ENCODE data around the gene ARHGAP45.
A peak's percentile ranks its signal among the peaks of the same experiment; 100 is the strongest.

Gene ARHGAP45

GRCh38 chr19:1054102-1055027 lies 12.6 kb upstream of the ARHGAP45 start:
- no peak for DNase-seq

GRCh38 chr19:1055028-1055425 lies 11.9 kb upstream of the ARHGAP45 start:
- no peak for DNase-seq

- DNase-seq = no peak
Observed at GRCh38 chr19:1055886-1056620, 10.9 kb upstream of the ARHGAP45 start.

GRCh38 chr19:1057176-1057855 lies 9.7 kb upstream of the ARHGAP45 start:
- peak in 1 of 2 experiments; percentile 76 for DNase-seq

GRCh38 chr19:1058112-1058511 lies 8.9 kb upstream of the ARHGAP45 start:
- no peak for DNase-seq

- no peak for DNase-seq
Observed at GRCh38 chr19:1060689-1061088, 6.3 kb upstream of the ARHGAP45 start.

- no peak for DNase-seq
Observed at GRCh38 chr19:1061987-1062386, 5.0 kb upstream of the ARHGAP45 start.

GRCh38 chr19:1062387-1063029 lies 4.5 kb upstream of the ARHGAP45 start:
- no peak for DNase-seq

GRCh38 chr19:1063030-1063908 lies 3.7 kb upstream of the ARHGAP45 start:
- no peak for DNase-seq

GRCh38 chr19:1063909-1064660 lies 2.9 kb upstream of the ARHGAP45 start:
- DNase-seq = no peak

- DNase-seq = peak; percentile 43 to 58
Observed at GRCh38 chr19:1064661-1065605, 2.0 kb upstream of the ARHGAP45 start.

GRCh38 chr19:1065606-1066109 lies 1.3 kb upstream of the ARHGAP45 start:
- DNase-seq = peak; percentile 33 to 67

- peak in 1 of 2 experiments; percentile 57 for DNase-seq
Observed at GRCh38 chr19:1066251-1066747, 668 bp upstream of the ARHGAP45 start.

- DNase-seq = no peak
Observed at GRCh38 chr19:1067341-1067957, 482 bp downstream of the ARHGAP45 start.

- no peak for DNase-seq
Observed at GRCh38 chr19:1068009-1069001, 1.3 kb downstream of the ARHGAP45 start.

- DNase-seq = no peak
Observed at GRCh38 chr19:1069009-1069779, 2.2 kb downstream of the ARHGAP45 start.

- no peak for DNase-seq
Observed at GRCh38 chr19:1070576-1070930, 3.6 kb downstream of the ARHGAP45 start.

All from SW 1271 (cell line).